Measurements from ENCODE around the gene SYT6.

The SYT6 gene

DNA sequence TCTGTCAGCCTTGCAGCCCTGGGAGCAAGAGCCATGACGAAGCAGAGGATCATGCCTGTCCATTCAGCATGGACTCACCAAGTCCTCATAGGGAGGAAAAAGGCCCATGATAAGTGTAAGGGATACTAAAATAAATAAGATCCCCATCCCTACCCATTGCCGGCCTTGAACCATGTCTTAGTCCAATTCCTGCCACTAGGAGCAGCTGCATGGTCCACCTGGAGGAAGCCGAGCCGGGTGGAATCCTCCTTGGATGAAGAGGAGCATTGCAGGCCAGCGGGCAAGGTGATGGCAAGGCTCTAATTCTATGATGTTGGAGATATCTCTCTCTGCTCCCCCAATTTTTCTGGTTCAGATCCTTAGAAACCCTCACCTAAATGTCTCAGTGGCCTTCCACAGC is 38.7 kb upstream of the SYT6 start:
- DNase-seq (ENCODE audit: extremely low spot score) = no peak
- POLR2A ChIA-PET = no interaction called here
- TF ChIP-seq SP1 (IDR thresholded peaks at IDR 0.05) (no peak), TARDBP (IDR thresholded peaks at IDR 0.05) (no peak), BHLHE40 (IDR thresholded peaks at IDR 0.05; ENCODE audit: borderline replicate concordance) (no peak), HDGF (IDR thresholded peaks at IDR 0.05; ENCODE audit: borderline replicate concordance) (no peak), CTBP1 (IDR thresholded peaks at IDR 0.05; ENCODE audit: borderline replicate concordance) (no peak)
- CTCF ChIA-PET = interaction anchor here (0.6 kb wide), 1 partner anchor 139 kb away, joined by 3 read pairs; no protein-coding TSS in a partner anchor

DNA sequence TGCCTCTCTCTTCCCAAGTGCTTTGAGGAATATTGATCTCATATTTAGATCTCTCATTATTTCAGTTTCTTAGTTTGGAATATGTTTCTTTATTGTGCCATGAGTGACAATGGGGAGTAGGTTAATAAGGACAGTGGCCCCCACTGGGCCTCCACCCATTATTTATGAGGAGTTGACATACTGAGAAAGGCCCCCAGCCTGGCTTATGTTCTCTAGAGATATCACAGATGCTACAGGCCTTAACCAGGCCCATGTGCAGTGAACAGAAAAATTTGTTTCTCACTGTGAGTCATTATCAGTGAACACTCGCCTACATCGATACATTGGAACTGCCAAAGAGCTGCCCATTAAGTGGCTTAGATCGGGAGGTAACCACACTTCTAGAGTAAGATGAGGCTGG is 35.7 kb upstream of the SYT6 start:
- no peak for TF ChIP-seq NFRKB (IDR thresholded peaks at IDR 0.05)
- TF ChIP-seq, protein P1, sequence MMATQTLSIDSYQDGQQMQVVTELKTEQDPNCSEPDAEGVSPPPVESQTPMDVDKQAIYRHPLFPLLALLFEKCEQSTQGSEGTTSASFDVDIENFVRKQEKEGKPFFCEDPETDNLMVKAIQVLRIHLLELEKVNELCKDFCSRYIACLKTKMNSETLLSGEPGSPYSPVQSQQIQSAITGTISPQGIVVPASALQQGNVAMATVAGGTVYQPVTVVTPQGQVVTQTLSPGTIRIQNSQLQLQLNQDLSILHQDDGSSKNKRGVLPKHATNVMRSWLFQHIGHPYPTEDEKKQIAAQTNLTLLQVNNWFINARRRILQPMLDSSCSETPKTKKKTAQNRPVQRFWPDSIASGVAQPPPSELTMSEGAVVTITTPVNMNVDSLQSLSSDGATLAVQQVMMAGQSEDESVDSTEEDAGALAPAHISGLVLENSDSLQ (IDR thresholded peaks at IDR 0.05) = no peak
- TF ChIP-seq SP1 (IDR thresholded peaks at IDR 0.05) = no peak
- no peak for TF ChIP-seq SUZ12 (IDR thresholded peaks at IDR 0.05)
- no peak for TF ChIP-seq L3MBTL2 (conservative IDR thresholded peaks at IDR 0.05)
- no peak for TF ChIP-seq CTBP1 (IDR thresholded peaks at IDR 0.05; ENCODE audit: borderline replicate concordance)
- no peak for TF ChIP-seq FOXA1 (IDR thresholded peaks at IDR 0.05)
- TF ChIP-seq ARNT (IDR thresholded peaks at IDR 0.05) = no peak
- TF ChIP-seq FOXK2 (IDR thresholded peaks at IDR 0.05) = no peak
- no peak for TF ChIP-seq FOXM1 (IDR thresholded peaks at IDR 0.05; ENCODE audit: borderline replicate concordance)
- TF ChIP-seq HDGF (IDR thresholded peaks at IDR 0.05; ENCODE audit: borderline replicate concordance) = no peak
- TF ChIP-seq ELF4 (IDR thresholded peaks at IDR 0.05) = no peak
- TF ChIP-seq TARDBP (IDR thresholded peaks at IDR 0.05) = no peak
- TF ChIP-seq ZNF384 (IDR thresholded peaks at IDR 0.05) = no peak
- TF ChIP-seq LEF1 (IDR thresholded peaks at IDR 0.05; ENCODE audit: borderline replicate concordance) = no peak
- no peak for TF ChIP-seq BHLHE40 (IDR thresholded peaks at IDR 0.05; ENCODE audit: borderline replicate concordance)
- CTCF ChIA-PET = no interaction called here
- DNase-seq (ENCODE audit: extremely low spot score) = no peak
- POLR2A ChIA-PET = no interaction called here

DNA sequence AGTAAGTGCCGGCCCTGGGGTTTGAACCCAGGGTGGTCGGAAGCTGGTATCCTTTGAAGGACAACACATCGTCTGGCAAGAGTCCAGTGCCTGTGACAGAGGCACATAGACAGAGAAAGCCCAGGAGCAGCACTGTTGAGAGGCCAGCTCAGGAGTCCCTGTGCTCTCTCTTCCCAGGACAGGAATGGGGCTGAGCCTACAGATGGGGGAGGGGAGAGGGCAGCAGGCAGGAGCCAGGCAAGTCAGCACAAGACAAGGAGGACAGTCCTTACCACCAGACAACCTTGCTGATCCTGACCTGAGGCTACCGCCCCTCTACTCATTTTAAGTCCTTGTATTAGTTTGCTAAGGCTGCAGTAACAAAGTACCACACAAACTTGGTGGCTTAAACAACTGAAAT is 27.7 kb upstream of the SYT6 start:
- CTCF ChIA-PET = no interaction called here
- DNase-seq (ENCODE audit: extremely low spot score) = no peak
- TF ChIP-seq SUZ12 (IDR thresholded peaks at IDR 0.05) (no peak), SP1 (IDR thresholded peaks at IDR 0.05) (no peak), FOXK2 (IDR thresholded peaks at IDR 0.05) (no peak), ZNF384 (IDR thresholded peaks at IDR 0.05) (no peak), ARNT (IDR thresholded peaks at IDR 0.05) (no peak)
- POLR2A ChIA-PET = no interaction called here

DNA sequence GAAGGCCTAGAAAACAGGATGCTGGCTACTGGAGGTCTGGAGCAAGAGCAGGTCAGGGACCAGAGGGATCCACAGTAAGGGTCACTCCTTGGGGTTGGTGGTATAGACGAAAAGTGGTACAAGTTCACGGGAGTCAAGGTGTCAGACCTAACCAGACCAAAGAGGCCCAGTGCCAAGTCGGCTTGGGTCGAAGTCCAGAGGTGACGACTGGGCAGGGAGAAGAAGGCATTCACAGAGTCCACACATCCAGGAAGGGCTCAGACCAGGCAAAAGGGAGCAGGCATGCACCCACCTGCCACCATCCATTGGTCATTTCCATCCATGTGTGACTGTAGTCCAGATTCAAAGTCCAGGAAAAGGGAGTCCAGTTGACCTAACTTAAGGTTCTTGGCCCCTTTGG is 27.1 kb upstream of the SYT6 start:
- TF ChIP-seq HDGF (IDR thresholded peaks at IDR 0.05; ENCODE audit: borderline replicate concordance) = no peak
- TF ChIP-seq ZNF384 (IDR thresholded peaks at IDR 0.05) = no peak
- TF ChIP-seq CTBP1 (IDR thresholded peaks at IDR 0.05; ENCODE audit: borderline replicate concordance) = no peak
- no peak for TF ChIP-seq L3MBTL2 (conservative IDR thresholded peaks at IDR 0.05)
- no peak for TF ChIP-seq SUZ12 (IDR thresholded peaks at IDR 0.05)
- no peak for TF ChIP-seq FOXM1 (IDR thresholded peaks at IDR 0.05; ENCODE audit: borderline replicate concordance)
- no peak for TF ChIP-seq LEF1 (IDR thresholded peaks at IDR 0.05; ENCODE audit: borderline replicate concordance)
- TF ChIP-seq ARNT (IDR thresholded peaks at IDR 0.05) = no peak
- no peak for TF ChIP-seq SP1 (IDR thresholded peaks at IDR 0.05)
- no peak for TF ChIP-seq ELF4 (IDR thresholded peaks at IDR 0.05)
- TF ChIP-seq FOXA1 (IDR thresholded peaks at IDR 0.05) = no peak
- TF ChIP-seq, protein P1 (IDR thresholded peaks at IDR 0.05) = no peak
- DNase-seq (ENCODE audit: extremely low spot score) = no peak
- POLR2A ChIA-PET = no interaction called here
- CTCF ChIA-PET = no interaction called here

DNA sequence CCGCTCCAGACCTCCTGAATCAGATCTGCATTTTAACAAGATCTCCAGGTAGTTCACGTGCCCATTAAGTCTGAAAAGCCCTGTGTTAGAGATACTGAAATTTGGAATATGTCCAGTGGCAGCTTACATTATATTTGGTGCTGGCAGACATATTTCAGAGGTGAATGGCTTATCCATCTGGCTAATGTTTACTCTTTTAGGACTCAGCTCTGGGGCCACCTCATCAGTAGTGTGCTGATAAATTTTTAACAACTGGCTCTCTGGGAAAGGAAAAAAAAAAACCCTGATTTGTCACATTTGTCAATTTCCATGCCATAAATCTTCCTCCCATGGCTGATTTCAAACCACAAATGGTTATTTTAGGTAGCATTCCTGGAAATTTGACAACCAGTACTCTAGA is 25.3 kb upstream of the SYT6 start:
- ChIA-PET CTCF (interaction anchor here (1.1 kb wide), 1 partner anchor 104 kb away, joined by 4 read pairs; no protein-coding TSS in a partner anchor), POLR2A (no interaction called here)
- TF ChIP-seq HDGF (IDR thresholded peaks at IDR 0.05; ENCODE audit: borderline replicate concordance) (no peak), BHLHE40 (IDR thresholded peaks at IDR 0.05; ENCODE audit: borderline replicate concordance) (no peak), ELF4 (IDR thresholded peaks at IDR 0.05) (no peak), L3MBTL2 (conservative IDR thresholded peaks at IDR 0.05) (no peak), ZNF384 (IDR thresholded peaks at IDR 0.05) (no peak), SUZ12 (IDR thresholded peaks at IDR 0.05) (no peak), LEF1 (IDR thresholded peaks at IDR 0.05; ENCODE audit: borderline replicate concordance) (no peak), TARDBP (IDR thresholded peaks at IDR 0.05) (no peak), ARNT (IDR thresholded peaks at IDR 0.05) (no peak), CTBP1 (IDR thresholded peaks at IDR 0.05; ENCODE audit: borderline replicate concordance) (no peak), SP1 (IDR thresholded peaks at IDR 0.05) (no peak)
- TF ChIP-seq, protein P1 (IDR thresholded peaks at IDR 0.05) = no peak
- DNase-seq (ENCODE audit: extremely low spot score) = no peak

DNA sequence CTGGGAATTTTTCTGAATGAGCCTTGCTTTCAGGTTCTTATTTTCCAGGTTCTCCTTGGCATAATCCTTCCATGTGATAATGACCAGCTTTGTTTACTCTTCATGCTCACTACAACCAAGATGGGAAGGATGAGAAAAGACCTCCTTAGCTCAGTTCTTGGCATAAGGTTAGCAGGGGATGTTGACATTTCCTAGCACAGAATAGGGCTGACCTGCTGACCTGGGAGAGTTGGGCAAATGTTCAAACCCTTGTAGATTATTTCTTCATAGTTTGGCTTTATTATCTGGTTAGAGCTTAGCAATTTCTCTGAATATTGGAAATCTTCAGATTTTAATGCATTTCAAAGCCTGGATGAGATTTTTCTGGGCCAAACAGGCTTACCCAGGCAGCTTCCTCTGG is 23.6 kb upstream of the SYT6 start:
- no peak for DNase-seq (ENCODE audit: extremely low spot score)
- POLR2A ChIA-PET = no interaction called here
- no peak for TF ChIP-seq HDGF (IDR thresholded peaks at IDR 0.05; ENCODE audit: borderline replicate concordance)
- no peak for TF ChIP-seq SUZ12 (IDR thresholded peaks at IDR 0.05)
- no peak for TF ChIP-seq LEF1 (IDR thresholded peaks at IDR 0.05; ENCODE audit: borderline replicate concordance)
- no peak for TF ChIP-seq ARNT (IDR thresholded peaks at IDR 0.05)
- no peak for TF ChIP-seq BHLHE40 (IDR thresholded peaks at IDR 0.05; ENCODE audit: borderline replicate concordance)
- TF ChIP-seq FOXM1 (IDR thresholded peaks at IDR 0.05; ENCODE audit: borderline replicate concordance) = no peak
- no peak for TF ChIP-seq FOXK2 (IDR thresholded peaks at IDR 0.05)
- TF ChIP-seq L3MBTL2 (conservative IDR thresholded peaks at IDR 0.05) = no peak
- no peak for TF ChIP-seq NFRKB (IDR thresholded peaks at IDR 0.05)
- CTCF ChIA-PET = no interaction called here

Measured in HEK293T (cell line).